K562 (cell line): ENCODE data around the gene ECT2. TPM values are rescaled to one million over a fixed set of nuclear protein-coding genes. Genes with fewer than 3 reads are reported as not detected.

Experiments used
- AFF1 ChIP-seq, 2 experiments: fragments of 450-650 bp; IDR thresholded peaks; 2 replicates each; pipeline ENCODE4 v1.6.1; 2018; ENCODE audit warnings: mild to moderate bottlenecking in 2 of 2, low read depth in 1 of 2; ENCODE audit not compliant: partially characterized antibody in 2 of 2
- CBX2 ChIP-seq: fragments of 200-600 bp; sonication (generic); IDR thresholded peaks from one replicate; pipeline ENCODE4 v1.6.1; 2012; ENCODE audit warnings: mild to moderate bottlenecking, low read length, inconsistent platforms; ENCODE audit not compliant: insufficient read depth, poor library complexity, severe bottlenecking
- DIDO1 ChIP-seq: fragments of 450-650 bp; IDR thresholded peaks from 2 replicates; pipeline ENCODE4 v1.6.1; 2016; ENCODE audit warnings: low read depth, missing biosample characterization, missing genetic modification characterization
- KAT7 ChIP-seq: sonication (generic); formaldehyde crosslinking; IDR thresholded peaks from 2 replicates; pipeline ENCODE4 v1.8.0; 2022; ENCODE audit warnings: missing genetic modification reagents, mild to moderate bottlenecking, borderline replicate concordance
- KLF16 ChIP-seq: IDR thresholded peaks from 2 replicates; pipeline ENCODE4 v1.6.1; 2016; ENCODE audit warnings: antibody characterized with exemption
- NBN ChIP-seq: fragments of 450-650 bp; IDR thresholded peaks from 2 replicates; pipeline ENCODE4 v1.6.1; 2016; ENCODE audit warnings: low read depth, mild to moderate bottlenecking
- NR2C2 ChIP-seq, 2 experiments: fragments of 200-800 bp in 1 of 2; sonication (Bioruptor generic) in 1 of 2; sonication (generic) in 1 of 2; formaldehyde crosslinking in 1 of 2; IDR thresholded peaks; 2 replicates each; pipeline versions ENCODE4 v1.6.1 to v1.8.0; 2016 to 2022; ENCODE audit warnings: mild to moderate bottlenecking in 1 of 2, missing compliant biosample characterization in 1 of 2, missing genetic modification characterization in 1 of 2, missing genetic modification reagents in 1 of 2
- POLR2G ChIP-seq: fragments of 200-400 bp; formaldehyde crosslinking; IDR thresholded peaks from 2 replicates; pipeline ENCODE4 v1.6.1; 2017; ENCODE audit warnings: low read depth, mild to moderate bottlenecking, antibody characterized with exemption, low read length, moderate library complexity
- SUPT5H ChIP-seq: fragments of 450-650 bp; IDR thresholded peaks from 2 replicates; pipeline ENCODE4 v1.6.1; 2016
- TFAM ChIP-seq: fragments of 250-450 bp; sonication (Bioruptor Pico); conservative IDR thresholded peaks from 2 replicates; pipeline ENCODE4 v1.5.0; 2021; ENCODE audit warnings: mild to moderate bottlenecking, moderate library complexity
- ZBTB33 ChIP-seq: sonication (generic); formaldehyde crosslinking; IDR thresholded peaks from 2 replicates; pipeline ENCODE4 v1.8.1; 2023; ENCODE audit warnings: mild to moderate bottlenecking, missing genetic modification reagents
- ZNF407 ChIP-seq: fragments of 450-650 bp; IDR thresholded peaks from 2 replicates; pipeline ENCODE4 v1.6.1; 2016; ENCODE audit warnings: low read depth
- polyA plus RNA-seq, 8 experiments: library from polyadenylated mRNA; depleted of rRNA in 4 of 8; stranded (reverse) in 5 of 8; unstranded in 3 of 8; fragments of >200 nt; fragmentation: Nextera tagmentation in 2 of 8; fragmentation: Illumina TruSeq in 1 of 8; extraction: Ambion mirVana in 2 of 8; extraction: Trizol in 1 of 8; gene quantifications; 2 replicates each; pipeline versions ENCODE4 v1.2.1 to v1.2.3, GENCODE V29; 2011 to 2014; ENCODE audit warnings: inconsistent platforms in 1 of 8, missing spikeins in 1 of 8
- total RNA-seq, 7 experiments: library from RNA; depleted of rRNA in 6 of 7; stranded (reverse); fragments of >200 nt in 6 of 7; fragmentation: Illumina TruSeq in 2 of 7; extraction: Trizol in 2 of 7; gene quantifications; 2 replicates each; pipeline versions ENCODE4 v1.2.1 to v1.2.3, GENCODE V29; 2011 to 2021; ENCODE audit warnings: low replicate concordance in 1 of 7

The ECT2 gene
- total and polyA plus RNA-seq, 9 of the 15 experiments (the other 6 are each of a cell fraction or from before 2014, with no cell fraction given): 19.0 to 53.0 (median 36.5) TPM

- TF ChIP-seq AFF1 (IDR thresholded peaks at IDR 0.05; ENCODE audit: low read depth in 1 of 2, partially characterized antibody in 2 of 2): peak in 1 of 2 experiments; percentile 53
- TF ChIP-seq DIDO1 (tag): 0 out of 2 replicates have a peak, but pooled peaks have one; percentile 23
- TF ChIP-seq TFAM (CRISPR knock-in tag): no peak
- TF ChIP-seq POLR2G: peak; percentile 91
- TF ChIP-seq ZBTB33: no peak
- 0 out of 2 replicates have a peak, but pooled peaks have one; percentile 25 for TF ChIP-seq NR2C2 (CRISPR knock-in tag; IDR thresholded peaks at IDR 0.05)
- no peak for TF ChIP-seq NR2C2 (tag; IDR thresholded peaks at IDR 0.05)
- TF ChIP-seq CBX2: no peak
- TF ChIP-seq KLF16: peak; percentile 59; the same call in 1 of the 2 replicates
- 0 out of 2 replicates have a peak, but pooled peaks have one; percentile 34 for TF ChIP-seq NBN
- peak; percentile 74 for TF ChIP-seq SUPT5H
- no peak for TF ChIP-seq KAT7 (CRISPR knock-in tag)
- peak; percentile 87 for TF ChIP-seq ZNF407
These were observed 39.7 kb upstream of the ECT2 start, which contains the start of gene NCEH1 (continued) for GRCh38 chr3:172710664-172711453.
